ENCODE measurements around the gene ARHGAP29.

ARHGAP29 gene

DNA sequence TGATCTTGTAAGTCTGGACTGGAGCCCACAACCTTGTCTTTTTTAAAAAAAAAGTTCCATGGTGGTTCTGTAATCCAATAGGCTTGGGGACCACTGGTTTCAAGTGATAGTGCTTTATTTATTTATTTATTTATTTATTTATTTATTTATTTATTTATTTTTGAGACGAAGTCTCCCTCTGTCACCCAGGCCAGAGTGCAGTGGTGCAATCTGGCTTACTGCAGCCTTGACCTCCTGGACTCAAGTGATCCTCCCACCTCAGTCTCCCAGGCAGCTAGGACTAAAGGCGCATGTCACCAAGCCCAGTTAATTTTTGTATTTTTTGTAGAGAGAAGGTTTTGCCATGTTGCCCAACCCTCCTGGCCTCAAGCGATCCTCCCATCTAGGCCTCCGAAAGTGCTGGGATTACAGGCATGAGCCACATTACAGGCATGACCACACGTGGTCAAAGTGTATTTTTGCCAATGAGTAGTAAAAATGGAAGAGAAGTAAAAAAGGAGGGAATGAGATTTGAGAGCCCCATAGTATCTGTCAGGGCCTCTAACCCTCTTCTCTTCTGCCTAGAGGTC, 44.8 kb upstream of the ARHGAP29 start:
- H3K4me3 ChIP-seq (ENCODE audit: low read depth, low read length): no peak overlapping the region
- TF ChIP-seq, protein P1, sequence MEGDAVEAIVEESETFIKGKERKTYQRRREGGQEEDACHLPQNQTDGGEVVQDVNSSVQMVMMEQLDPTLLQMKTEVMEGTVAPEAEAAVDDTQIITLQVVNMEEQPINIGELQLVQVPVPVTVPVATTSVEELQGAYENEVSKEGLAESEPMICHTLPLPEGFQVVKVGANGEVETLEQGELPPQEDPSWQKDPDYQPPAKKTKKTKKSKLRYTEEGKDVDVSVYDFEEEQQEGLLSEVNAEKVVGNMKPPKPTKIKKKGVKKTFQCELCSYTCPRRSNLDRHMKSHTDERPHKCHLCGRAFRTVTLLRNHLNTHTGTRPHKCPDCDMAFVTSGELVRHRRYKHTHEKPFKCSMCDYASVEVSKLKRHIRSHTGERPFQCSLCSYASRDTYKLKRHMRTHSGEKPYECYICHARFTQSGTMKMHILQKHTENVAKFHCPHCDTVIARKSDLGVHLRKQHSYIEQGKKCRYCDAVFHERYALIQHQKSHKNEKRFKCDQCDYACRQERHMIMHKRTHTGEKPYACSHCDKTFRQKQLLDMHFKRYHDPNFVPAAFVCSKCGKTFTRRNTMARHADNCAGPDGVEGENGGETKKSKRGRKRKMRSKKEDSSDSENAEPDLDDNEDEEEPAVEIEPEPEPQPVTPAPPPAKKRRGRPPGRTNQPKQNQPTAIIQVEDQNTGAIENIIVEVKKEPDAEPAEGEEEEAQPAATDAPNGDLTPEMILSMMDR (conservative IDR thresholded peaks at IDR 0.05; ENCODE audit: low read depth, low read length): no peak

DNA sequence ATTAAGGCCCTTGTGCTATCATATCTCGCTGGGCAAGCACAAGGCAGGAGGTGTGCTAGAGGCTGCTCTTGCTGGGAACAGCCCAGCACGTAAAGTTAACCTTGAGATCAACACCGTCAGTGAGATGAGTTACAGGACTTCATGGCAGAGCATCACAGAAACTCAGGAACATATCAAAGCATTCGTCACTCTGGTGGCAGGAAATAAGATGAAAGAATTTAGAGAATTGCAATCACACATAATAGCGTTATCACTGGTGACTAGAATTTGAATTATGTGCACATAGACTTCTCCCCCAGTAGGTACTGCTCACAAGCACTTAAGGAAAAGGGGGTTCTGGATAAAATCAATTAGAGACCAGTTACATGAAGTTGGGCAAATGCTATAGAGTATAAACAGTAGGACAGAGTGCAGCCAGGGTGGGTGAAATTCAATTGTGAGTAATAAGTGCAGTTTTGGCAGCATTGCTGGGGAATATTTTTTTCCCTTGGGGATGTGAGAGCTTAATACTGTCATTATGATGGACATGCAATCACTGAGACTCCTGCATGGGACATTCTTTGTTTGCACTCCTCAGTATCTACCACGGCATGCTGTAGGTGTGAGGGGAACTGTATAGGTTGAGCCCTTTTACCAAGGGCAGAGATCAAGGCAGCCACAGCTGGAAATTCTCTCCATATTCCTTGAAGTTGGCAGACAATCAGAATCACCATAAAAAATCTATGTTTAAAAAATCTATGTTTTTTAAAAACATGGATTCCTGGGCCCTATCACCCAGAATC, 44.2 kb upstream of the ARHGAP29 start:
- peak; percentile 57 for DNase-seq (ENCODE audit: low read depth)
- TF ChIP-seq, protein P1 (conservative IDR thresholded peaks at IDR 0.05; ENCODE audit: low read depth, low read length): no peak
- H3K4me3 ChIP-seq (ENCODE audit: low read depth, low read length): no peak overlapping the region

More for the DNA sequence above, 44.8 kb upstream of the ARHGAP29 start:
- no peak for DNase-seq (ENCODE audit: low read depth)

DNA sequence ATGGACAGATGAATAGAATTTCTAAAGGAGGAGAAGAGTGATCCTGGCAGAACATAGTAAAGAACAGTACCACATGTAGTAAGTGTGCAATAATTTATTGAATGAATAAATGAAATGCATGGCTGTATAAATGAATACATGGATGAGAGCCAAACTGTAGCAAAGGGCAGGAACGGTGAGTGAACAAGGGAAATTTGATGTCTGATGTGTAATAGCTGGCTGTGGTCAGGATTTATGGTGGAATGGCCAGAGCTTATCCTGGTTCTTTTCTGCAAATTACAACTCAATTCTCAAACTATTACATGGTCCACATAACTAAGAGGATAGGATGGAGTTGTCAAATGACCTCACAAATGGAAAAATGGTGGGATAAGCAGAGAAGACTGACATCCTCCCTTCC, 43.2 kb upstream of the ARHGAP29 start:
- H3K4me3 ChIP-seq (ENCODE audit: low read depth, low read length): no peak overlapping the region
- TF ChIP-seq, protein P1 (conservative IDR thresholded peaks at IDR 0.05; ENCODE audit: low read depth, low read length): no peak
- DNase-seq (ENCODE audit: low read depth): no peak

DNA sequence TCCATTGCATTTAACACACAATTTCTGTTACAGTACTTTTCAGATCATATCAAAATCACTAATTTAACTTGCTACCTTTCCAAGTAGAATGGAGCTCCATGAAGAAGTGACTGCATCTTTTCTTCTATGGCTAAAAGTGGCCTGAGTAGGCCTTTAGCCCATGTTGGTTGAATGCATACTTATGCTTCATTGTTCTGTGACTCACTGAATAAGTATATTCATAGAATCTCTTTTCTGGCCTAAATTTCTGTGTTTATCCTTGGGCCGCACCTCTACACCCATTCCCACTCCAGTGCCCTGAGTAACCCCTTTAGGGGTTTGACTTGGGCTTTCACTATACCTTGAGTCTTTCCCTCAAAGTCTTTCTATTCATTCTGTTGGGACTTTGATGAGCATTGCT, 42.1 kb upstream of the ARHGAP29 start:
- H3K4me3 ChIP-seq (ENCODE audit: low read depth, low read length): no peak overlapping the region
- no peak for DNase-seq (ENCODE audit: low read depth)
- TF ChIP-seq, protein P1 (conservative IDR thresholded peaks at IDR 0.05; ENCODE audit: low read depth, low read length): no peak

DNA sequence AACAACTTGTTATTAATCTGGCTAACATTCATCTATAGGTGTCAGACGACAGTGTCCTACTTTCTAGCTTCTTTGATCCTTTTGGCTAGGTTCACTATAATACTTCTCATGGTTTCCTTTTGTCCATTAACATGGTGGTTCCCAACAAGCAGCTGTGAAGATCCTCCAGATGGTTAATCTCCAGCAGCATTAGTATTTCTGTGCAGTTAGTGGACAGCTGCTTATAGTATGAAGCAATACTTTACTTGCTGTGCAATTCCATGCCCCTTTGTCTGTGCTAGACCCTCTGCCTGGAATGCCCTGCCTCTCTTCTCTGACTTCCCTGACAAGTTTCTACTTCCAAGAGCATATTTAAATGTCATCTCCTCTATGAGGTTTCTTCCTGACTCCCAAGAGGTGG, 41.7 kb upstream of the ARHGAP29 start:
- TF ChIP-seq, protein P1 (conservative IDR thresholded peaks at IDR 0.05; ENCODE audit: low read depth, low read length): no peak
- H3K4me3 ChIP-seq (ENCODE audit: low read depth, low read length): no peak overlapping the region
- DNase-seq (ENCODE audit: low read depth): peak; percentile 61

DNA sequence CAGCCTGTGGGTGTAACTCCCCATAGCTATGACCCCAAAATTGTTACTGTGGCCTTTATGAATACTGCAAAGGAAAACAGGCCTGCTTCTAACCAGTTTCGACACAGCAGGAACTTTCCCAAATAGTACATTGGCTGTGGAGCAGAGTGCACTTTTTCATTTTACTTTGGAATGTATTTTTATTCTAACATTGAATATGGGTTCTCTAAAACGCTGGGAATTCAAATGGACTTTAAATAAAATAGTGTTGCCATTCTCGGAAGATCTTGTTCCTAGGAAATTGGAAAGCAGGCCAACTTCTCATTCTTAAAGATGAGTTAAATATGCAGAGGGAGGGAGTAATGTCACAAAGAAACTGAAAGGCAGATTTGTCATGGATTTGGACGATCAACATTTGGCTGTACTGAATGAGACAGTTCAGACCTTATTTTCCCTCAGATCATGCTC, 39.6 kb upstream of the ARHGAP29 start:
- TF ChIP-seq, protein P1 (conservative IDR thresholded peaks at IDR 0.05; ENCODE audit: low read depth, low read length): no peak
- H3K4me3 ChIP-seq (ENCODE audit: low read depth, low read length): no peak overlapping the region
- peak; percentile 89 for DNase-seq (ENCODE audit: low read depth)

Measured in choroid plexus epithelial cell (primary cell).